HL-60 (cell line): ENCODE data around the gene AGGF1.

ENCODE experiments used
- DNase-seq, 2 experiments: peaks; one replicate each; pipeline ENCODE4 v3.0.0-alpha.2; 2010 to 2020; ENCODE audit warnings: low read depth in 1 of 2, low spot score in 1 of 2
- H3K27ac ChIP-seq: fragments of 250-450 bp; sonication (Bioruptor Pico); replicated peaks from 2 replicates; pipeline ENCODE4 v1.5.1; 2020; ENCODE audit warnings: mild to moderate bottlenecking, moderate library complexity
- H3K27me3 ChIP-seq: fragments of 250-450 bp; sonication (Bioruptor Pico); 2 replicates; pipeline ENCODE4 v1.5.1; 2021; ENCODE audit warnings: mild to moderate bottlenecking, moderate library complexity; ENCODE audit not compliant: insufficient read depth, poor library complexity, severe bottlenecking
- H3K4me3 ChIP-seq: replicated peaks from 2 replicates; pipeline ENCODE4 v1.5.1; 2011; ENCODE audit warnings: mild to moderate bottlenecking, control low read depth, low read length; ENCODE audit not compliant: insufficient read depth
- CTCF ChIP-seq: IDR thresholded peaks from one replicate; pipeline ENCODE4 v1.5.1; 2011; ENCODE audit warnings: low read length, control low read depth, inconsistent platforms; ENCODE audit not compliant: insufficient read depth
- GABPA ChIP-seq: IDR thresholded peaks from 2 replicates; pipeline ENCODE4 v1.6.1; 2012; ENCODE audit warnings: low read depth
- POLR2AphosphoS5 ChIP-seq: IDR thresholded peaks from 2 replicates; pipeline ENCODE4 v1.6.1; 2012; ENCODE audit warnings: low read depth
- REST ChIP-seq: IDR thresholded peaks from 2 replicates; pipeline ENCODE4 v1.6.1; 2012; ENCODE audit warnings: low read depth; ENCODE audit not compliant: insufficient replicate concordance
- SPI1 ChIP-seq: IDR thresholded peaks from 2 replicates; pipeline ENCODE4 v1.6.1; 2012; ENCODE audit warnings: low read depth, mild to moderate bottlenecking, borderline replicate concordance

Gene AGGF1

GRCh38 chr5:77086368-77086688 lies 56.1 kb downstream of the AGGF1 start:
- Histone ChIP-seq H3K27ac (no peak overlapping the region), H3K4me3 (peak overlapping the region; percentile 49), H3K27me3 (no peaks in the 10 kb centered on the region)
- DNase-seq = no peak
- TF ChIP-seq REST (no peak), CTCF (no peak), GABPA (no peak), SPI1 (no peak)

GRCh38 chr5:77086689-77087483 lies 56.7 kb downstream of the AGGF1 start, which contains the start of gene ZBED3:
TSS of gene ZBED3 (minus strand) at chr5:77087285. CDS start at chr5:77077878, 9,407 bp downstream.
- DNase-seq = peak; percentile 16 to 33
- no peak for TF ChIP-seq GABPA
- TF ChIP-seq SPI1 = no peak
- no peak for TF ChIP-seq POLR2AphosphoS5

GRCh38 chr5:77087484-77088261 lies 57.5 kb downstream of the AGGF1 start:
- no peaks in the 10 kb centered on the region for H3K27me3 ChIP-seq
- H3K4me3 ChIP-seq = peak overlapping the region; percentile 49; the same call in 1 of the 2 replicates
- no peak overlapping the region for H3K27ac ChIP-seq
- no peak for TF ChIP-seq SPI1
- TF ChIP-seq REST = no peak
- TF ChIP-seq POLR2AphosphoS5 = no peak
- TF ChIP-seq CTCF = no peak
- no peak for DNase-seq

More at GRCh38 chr5:77086689-77087483, 56.7 kb downstream of the AGGF1 start, which contains the start of gene ZBED3:
- H3K27ac ChIP-seq = no peak within 1 kb of the TSS; the same call in 1 of the 2 replicates
- H3K4me3 ChIP-seq = peak within 1 kb of the TSS; percentile 49
- H3K27me3 ChIP-seq = no peaks in the 10 kb centered on the region

GRCh38 chr5:77095189-77095588 lies 65.0 kb downstream of the AGGF1 start:
- Histone ChIP-seq H3K27ac (no peak overlapping the region), H3K27me3 (no peaks in the 10 kb centered on the region), H3K4me3 (no peak overlapping the region)
- TF ChIP-seq GABPA = no peak
- no peak for TF ChIP-seq SPI1
- DNase-seq = no peak
